MCF 10A (cell line): ENCODE data around the gene PIMREG. TPM values are rescaled to one million over a fixed set of nuclear protein-coding genes. Genes with fewer than 3 reads are reported as not detected.

Experiments used
- BruUV-seq: library from RNA; stranded (reverse); fragments of 400-500 nt; replicated peaks from 2 replicates; lab custom pipeline; 2021; lab: Mats Ljungman, UMichigan
- CTCF ChIA-PET: fragments of 300-600 bp; sonication (Branson Sonifier 250); formaldehyde crosslinking; extraction: SDS; loops from one replicate; lab custom pipeline; 2021; ENCODE audit warnings: antibody characterized with exemption, inconsistent platforms; lab: Yijun Ruan, JAX
- POLR2A ChIA-PET: fragments of 300-600, 350-650 bp; sonication (Branson Sonifier 250); formaldehyde crosslinking; extraction: SDS; loops from one replicate; lab custom pipeline; 2020; ENCODE audit warnings: antibody characterized with exemption, inconsistent platforms; lab: Yijun Ruan, JAX
- DNase-seq: peaks from one replicate; pipeline ENCODE4 v3.0.0-alpha.2; 2018; ENCODE audit not compliant: unreplicated experiment
- H3K27ac Mint-ChIP-seq: one replicate; pipeline ENCODE4 v1.8.0; 2022; ENCODE audit warnings: mild to moderate bottlenecking, low read depth, mixed read lengths; ENCODE audit not compliant: unreplicated experiment
- H3K27me3 Mint-ChIP-seq: one replicate; pipeline ENCODE4 v1.8.0; 2022; ENCODE audit warnings: mixed read lengths; ENCODE audit not compliant: insufficient read depth, unreplicated experiment
- H3K36me3 Mint-ChIP-seq: one replicate; pipeline ENCODE4 v1.8.0; 2022; ENCODE audit warnings: mild to moderate bottlenecking, moderate library complexity, mixed read lengths; ENCODE audit not compliant: insufficient read depth, unreplicated experiment
- H3K4me1 Mint-ChIP-seq: one replicate; pipeline ENCODE4 v1.8.0; 2022; ENCODE audit warnings: mixed read lengths; ENCODE audit not compliant: insufficient read depth, unreplicated experiment
- H3K4me3 Mint-ChIP-seq: one replicate; pipeline ENCODE4 v1.8.0; 2022; ENCODE audit warnings: mild to moderate bottlenecking, moderate library complexity, mixed read lengths; ENCODE audit not compliant: unreplicated experiment
- H3K9me3 Mint-ChIP-seq: one replicate; pipeline ENCODE4 v1.8.0; 2022; ENCODE audit warnings: mixed read lengths; ENCODE audit not compliant: unreplicated experiment
- intact Hi-C: fragments of 100-400 bp; cut with micrococcal nuclease; formaldehyde crosslinking; loops from 2 replicates; pipeline ENCODE4 v1.14.1; 2022
- total RNA-seq: library from RNA; stranded (reverse); gene quantifications from 2 replicates; pipeline ENCODE4 v1.2.3, GENCODE V29; 2022
- TF ChIP-seq, protein P1 (sequence below): fragments of 200-600 bp; IDR thresholded peaks from one replicate; pipeline ENCODE4 v1.8.0; 2022; ENCODE audit warnings: antibody characterized with exemption, mild to moderate bottlenecking; ENCODE audit not compliant: unreplicated experiment

The PIMREG gene
- total RNA-seq, 1 experiment from 2014 or later, result 21.7 TPM

DNA sequence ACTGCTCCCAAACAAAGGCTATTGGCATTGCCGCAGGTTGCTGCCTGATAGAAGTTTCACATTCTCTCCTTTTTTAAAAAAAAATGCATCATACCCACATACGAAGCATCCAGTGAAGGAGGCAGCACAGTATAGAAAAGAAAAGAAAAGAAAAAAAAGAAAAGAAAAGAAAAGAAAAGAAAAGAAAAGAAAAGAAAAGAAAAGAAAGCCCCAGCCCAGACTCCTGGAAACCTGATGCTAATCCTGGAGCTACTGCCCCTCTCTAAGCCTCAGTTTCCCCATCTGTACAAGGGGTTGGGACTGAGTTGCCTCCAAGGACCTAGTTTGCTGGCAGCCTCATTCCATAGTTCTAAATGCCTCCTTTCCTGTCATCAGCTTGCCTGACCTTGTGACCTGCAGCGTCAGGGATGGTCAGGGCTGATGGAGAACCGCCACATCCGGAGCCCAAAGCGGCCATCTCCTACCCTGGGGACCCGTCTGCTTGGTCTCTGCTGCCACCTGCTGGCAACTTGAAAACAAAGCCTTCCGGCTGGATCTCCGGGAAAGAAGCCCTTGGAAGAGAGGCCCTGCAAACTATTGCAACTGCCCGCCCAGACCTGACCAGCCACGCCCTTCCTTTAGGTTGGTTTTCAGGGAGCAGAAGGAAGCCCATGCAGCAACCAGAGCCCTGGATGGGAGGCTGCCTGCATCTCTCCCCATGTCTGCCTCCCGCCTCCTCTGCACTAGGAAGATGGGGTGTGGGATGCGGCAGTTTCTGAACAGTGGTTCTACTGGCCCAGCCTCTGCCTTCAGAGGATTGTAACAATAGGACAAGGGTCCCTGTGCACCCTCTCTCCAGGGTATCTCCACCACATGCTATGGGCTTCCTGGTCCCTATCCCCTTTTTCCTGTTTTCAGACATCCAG is 22.3 kb upstream of the PIMREG start:
- Mint-ChIP-seq H3K27ac (no peak overlapping the region), H3K4me1 (no peaks in the 10 kb centered on the region), H3K4me3 (no peak overlapping the region), H3K27me3 (no peaks in the 10 kb centered on the region), H3K9me3 (no peaks in the 10 kb centered on the region), H3K36me3 (no peaks in the 10 kb centered on the region)
- ChIA-PET CTCF (interaction anchor here (0.6 to 4.1 kb wide), 14 partner anchors 9 to 852 kb away, joined by 3 to 32 read pairs (median 3); no protein-coding TSS in a partner anchor), POLR2A (interaction anchor here (0.9 to 2.9 kb wide), 3 partner anchors 57 to 838 kb away, joined by 4 to 6 read pairs (median 6); partner anchors contain the start of gene NLRP1)
- intact Hi-C loops, result loop anchor here (1.0 to 5.0 kb wide), 2 partner anchors 835 to 1175 kb away; no protein-coding TSS in a partner anchor
- TF ChIP-seq, protein P1, sequence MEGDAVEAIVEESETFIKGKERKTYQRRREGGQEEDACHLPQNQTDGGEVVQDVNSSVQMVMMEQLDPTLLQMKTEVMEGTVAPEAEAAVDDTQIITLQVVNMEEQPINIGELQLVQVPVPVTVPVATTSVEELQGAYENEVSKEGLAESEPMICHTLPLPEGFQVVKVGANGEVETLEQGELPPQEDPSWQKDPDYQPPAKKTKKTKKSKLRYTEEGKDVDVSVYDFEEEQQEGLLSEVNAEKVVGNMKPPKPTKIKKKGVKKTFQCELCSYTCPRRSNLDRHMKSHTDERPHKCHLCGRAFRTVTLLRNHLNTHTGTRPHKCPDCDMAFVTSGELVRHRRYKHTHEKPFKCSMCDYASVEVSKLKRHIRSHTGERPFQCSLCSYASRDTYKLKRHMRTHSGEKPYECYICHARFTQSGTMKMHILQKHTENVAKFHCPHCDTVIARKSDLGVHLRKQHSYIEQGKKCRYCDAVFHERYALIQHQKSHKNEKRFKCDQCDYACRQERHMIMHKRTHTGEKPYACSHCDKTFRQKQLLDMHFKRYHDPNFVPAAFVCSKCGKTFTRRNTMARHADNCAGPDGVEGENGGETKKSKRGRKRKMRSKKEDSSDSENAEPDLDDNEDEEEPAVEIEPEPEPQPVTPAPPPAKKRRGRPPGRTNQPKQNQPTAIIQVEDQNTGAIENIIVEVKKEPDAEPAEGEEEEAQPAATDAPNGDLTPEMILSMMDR, result peak; percentile 95
- no TSS peak for BruUV-seq
- DNase-seq, result peak; percentile 83

DNA sequence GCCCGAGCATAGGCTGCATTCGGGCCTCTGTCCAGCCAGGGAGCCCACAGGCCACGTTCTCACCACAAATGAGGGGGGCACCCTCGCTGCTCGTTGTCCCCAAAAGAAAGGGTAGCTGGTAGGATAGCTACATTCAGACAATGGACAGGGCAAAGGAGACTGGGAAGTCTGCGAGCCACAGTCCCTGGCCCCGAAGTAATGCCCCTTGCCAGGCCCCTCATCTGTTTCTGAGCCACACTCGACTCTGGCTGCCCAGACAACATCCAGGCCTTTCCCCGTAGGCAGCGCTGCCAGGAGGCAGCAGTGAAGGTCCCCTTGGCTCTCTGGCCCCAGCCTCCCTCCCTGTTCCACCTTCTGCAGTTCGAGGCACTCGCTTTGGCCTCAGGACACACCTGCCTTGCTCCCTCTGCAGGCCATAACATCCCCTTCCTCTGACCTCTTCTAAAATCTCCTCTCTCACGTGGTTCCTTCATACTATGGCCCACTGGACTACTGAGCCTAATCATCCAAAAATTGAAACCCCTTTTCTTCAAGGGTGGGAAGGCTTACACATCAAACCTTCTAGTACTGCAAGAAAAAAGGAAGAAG is 21.5 kb upstream of the PIMREG start:
- Mint-ChIP-seq H3K4me1 (peaks cover 6% of the 10 kb centered on the region), H3K36me3 (no peaks in the 10 kb centered on the region), H3K27me3 (no peaks in the 10 kb centered on the region), H3K9me3 (no peaks in the 10 kb centered on the region), H3K4me3 (no peak overlapping the region), H3K27ac (no peak overlapping the region)
- no peak for DNase-seq
- ChIA-PET POLR2A (interaction anchor here (0.9 to 2.9 kb wide), 2 partner anchors 830 to 839 kb away, joined by 4 to 6 read pairs; partner anchors contain the start of gene NLRP1), CTCF (interaction anchor here (0.6 to 4.1 kb wide), 9 partner anchors 14 to 837 kb away, joined by 3 to 32 read pairs (median 3); no protein-coding TSS in a partner anchor)
- TF ChIP-seq, protein P1, result no peak
- intact Hi-C loops, result loop anchor here (1.0 to 5.0 kb wide), 2 partner anchors 835 to 1175 kb away; no protein-coding TSS in a partner anchor
- no TSS peak for BruUV-seq

- H3K36me3 Mint-ChIP-seq, result no peaks in the 10 kb centered on the region
- no peaks in the 10 kb centered on the region for H3K9me3 Mint-ChIP-seq
- intact Hi-C loops, result loop anchor here (5.0 kb wide), 1 partner anchor 1177 kb away; no protein-coding TSS in a partner anchor
- no peaks in the 10 kb centered on the region for H3K27me3 Mint-ChIP-seq
- H3K27ac Mint-ChIP-seq, result no peak overlapping the region
- ChIA-PET CTCF (interaction anchor here (0.6 to 4.1 kb wide), 6 partner anchors 13 to 839 kb away, joined by 3 to 32 read pairs (median 8); partner anchors contain the start of gene NLRP1), POLR2A (interaction anchor here (0.6 to 2.9 kb wide), 3 partner anchors 10 to 858 kb away, joined by 4 to 6 read pairs (median 5); partner anchors contain the start of gene NLRP1)
- peaks cover 6% of the 10 kb centered on the region for H3K4me1 Mint-ChIP-seq
- BruUV-seq, result no TSS peak
- TF ChIP-seq, protein P1, result no peak
- no peak for DNase-seq
- H3K4me3 Mint-ChIP-seq, result no peak overlapping the region
These were observed 20.3 kb upstream of the PIMREG start for GRCh38 chr17:6423931-6424330.
